HepG2 (cell line): Measurements from ENCODE around the gene ENTHD1.

Experiments used
- CREB1 ChIP-seq, 2 experiments: fragments of 450-650 bp in 1 of 2; IDR thresholded peaks; 2 replicates each; pipeline ENCODE4 v1.6.1; 2016 to 2017; ENCODE audit warnings: control low read depth in 1 of 2, mild to moderate bottlenecking in 1 of 2, missing compliant biosample characterization in 1 of 2, missing genetic modification characterization in 1 of 2
- FOSL1 ChIP-seq: sonication (generic); formaldehyde crosslinking; IDR thresholded peaks from 2 replicates; pipeline ENCODE4 v1.9.0; 2021; ENCODE audit warnings: missing genetic modification reagents, borderline replicate concordance
- JUND ChIP-seq: sonication (generic); formaldehyde crosslinking; IDR thresholded peaks from 2 replicates; pipeline ENCODE4 v1.8.0; 2022; ENCODE audit warnings: mild to moderate bottlenecking, missing genetic modification reagents
- NFYB ChIP-seq: sonication (generic); formaldehyde crosslinking; IDR thresholded peaks from 2 replicates; pipeline ENCODE4 v1.4.0; 2020; ENCODE audit warnings: missing genetic modification reagents
- POLR2A ChIP-seq, 2 experiments: IDR thresholded peaks; 2 replicates each; pipeline ENCODE4 v1.6.1; 2011; ENCODE audit warnings: low read depth in 2 of 2, low read length in 2 of 2, mild to moderate bottlenecking in 1 of 2, moderate library complexity in 1 of 2; ENCODE audit not compliant: insufficient read depth in 1 of 2
- RELA ChIP-seq: sonication (generic); formaldehyde crosslinking; IDR thresholded peaks from 2 replicates; pipeline ENCODE4 v1.4.0; 2020; ENCODE audit warnings: missing genetic modification reagents
- RFX1 ChIP-seq: fragments of 450-650 bp; IDR thresholded peaks from 2 replicates; pipeline ENCODE4 v1.6.1; 2017
- ZNF558 ChIP-seq: sonication (generic); formaldehyde crosslinking; IDR thresholded peaks from 2 replicates; pipeline ENCODE4 v1.9.0; 2022; ENCODE audit warnings: mild to moderate bottlenecking, missing genetic modification reagents, borderline replicate concordance
- TF ChIP-seq, protein P1 (sequence below): sonication (generic); formaldehyde crosslinking; IDR thresholded peaks from 2 replicates; pipeline ENCODE4 v1.4.0; 2020; ENCODE audit warnings: low read depth, mild to moderate bottlenecking, missing genetic modification reagents
- TF ChIP-seq, protein P2 (sequence below): sonication (generic); formaldehyde crosslinking; conservative IDR thresholded peaks from 2 replicates; pipeline ENCODE4 v1.8.0; 2022; ENCODE audit warnings: mild to moderate bottlenecking, moderate library complexity, missing genetic modification reagents
- TF ChIP-seq, protein P3 (sequence below): sonication (generic); formaldehyde crosslinking; IDR thresholded peaks from 2 replicates; pipeline ENCODE4 v1.5.0; 2020; ENCODE audit warnings: mild to moderate bottlenecking, missing genetic modification reagents, moderate library complexity
- TF ChIP-seq, protein P4 (sequence below): sonication (generic); formaldehyde crosslinking; IDR thresholded peaks from 2 replicates; pipeline ENCODE4 v1.4.0; 2020; ENCODE audit warnings: missing genetic modification reagents, borderline replicate concordance
- TF ChIP-seq, protein P5 (sequence below): sonication (generic); formaldehyde crosslinking; IDR thresholded peaks from 2 replicates; pipeline ENCODE4 v1.4.0; 2020; ENCODE audit warnings: missing genetic modification reagents

DNA sequence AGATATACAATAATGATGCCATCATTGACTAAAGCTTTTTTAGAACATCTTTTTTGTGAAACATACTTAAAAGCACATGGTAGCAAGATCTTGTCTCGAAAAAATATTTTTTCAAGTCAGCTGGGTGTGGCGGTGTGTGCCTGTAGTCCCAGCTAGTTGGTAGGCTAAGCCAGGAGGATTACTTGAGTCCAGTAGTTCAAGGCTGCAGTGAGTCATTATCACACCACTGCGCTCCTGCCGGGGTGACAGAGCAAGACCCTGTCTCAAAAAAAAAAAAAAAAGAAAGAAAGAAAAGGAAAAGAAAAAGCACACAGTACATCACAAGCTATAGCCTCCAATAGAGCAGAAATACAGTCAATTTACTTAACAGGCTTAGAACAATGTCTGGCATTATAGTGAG lies 37.0 kb downstream of the ENTHD1 start:
- TF ChIP-seq RFX1 (no peak), RELA (CRISPR knock-in tag) (no peak), POLR2A (IDR thresholded peaks at IDR 0.05; ENCODE audit: insufficient read depth in 1 of 2, low read depth in 2 of 2, low read length in 2 of 2) (no peak), CREB1 (IDR thresholded peaks at IDR 0.05) (no peak), CREB1 (CRISPR knock-in tag; IDR thresholded peaks at IDR 0.05) (no peak), ZNF558 (CRISPR knock-in tag) (no peak), FOSL1 (CRISPR knock-in tag) (no peak), JUND (no peak), NFYB (CRISPR knock-in tag) (no peak)
- TF ChIP-seq, protein P1, sequence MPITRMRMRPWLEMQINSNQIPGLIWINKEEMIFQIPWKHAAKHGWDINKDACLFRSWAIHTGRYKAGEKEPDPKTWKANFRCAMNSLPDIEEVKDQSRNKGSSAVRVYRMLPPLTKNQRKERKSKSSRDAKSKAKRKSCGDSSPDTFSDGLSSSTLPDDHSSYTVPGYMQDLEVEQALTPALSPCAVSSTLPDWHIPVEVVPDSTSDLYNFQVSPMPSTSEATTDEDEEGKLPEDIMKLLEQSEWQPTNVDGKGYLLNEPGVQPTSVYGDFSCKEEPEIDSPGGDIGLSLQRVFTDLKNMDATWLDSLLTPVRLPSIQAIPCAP (CRISPR knock-in tag) = no peak
- TF ChIP-seq, protein P2, sequence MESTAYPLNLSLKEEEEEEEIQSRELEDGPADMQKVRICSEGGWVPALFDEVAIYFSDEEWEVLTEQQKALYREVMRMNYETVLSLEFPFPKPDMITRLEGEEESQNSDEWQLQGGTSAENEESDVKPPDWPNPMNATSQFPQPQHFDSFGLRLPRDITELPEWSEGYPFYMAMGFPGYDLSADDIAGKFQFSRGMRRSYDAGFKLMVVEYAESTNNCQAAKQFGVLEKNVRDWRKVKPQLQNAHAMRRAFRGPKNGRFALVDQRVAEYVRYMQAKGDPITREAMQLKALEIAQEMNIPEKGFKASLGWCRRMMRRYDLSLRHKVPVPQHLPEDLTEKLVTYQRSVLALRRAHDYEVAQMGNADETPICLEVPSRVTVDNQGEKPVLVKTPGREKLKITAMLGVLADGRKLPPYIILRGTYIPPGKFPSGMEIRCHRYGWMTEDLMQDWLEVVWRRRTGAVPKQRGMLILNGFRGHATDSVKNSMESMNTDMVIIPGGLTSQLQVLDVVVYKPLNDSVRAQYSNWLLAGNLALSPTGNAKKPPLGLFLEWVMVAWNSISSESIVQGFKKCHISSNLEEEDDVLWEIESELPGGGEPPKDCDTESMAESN (CRISPR knock-in tag) = no peak
- TF ChIP-seq, protein P3, sequence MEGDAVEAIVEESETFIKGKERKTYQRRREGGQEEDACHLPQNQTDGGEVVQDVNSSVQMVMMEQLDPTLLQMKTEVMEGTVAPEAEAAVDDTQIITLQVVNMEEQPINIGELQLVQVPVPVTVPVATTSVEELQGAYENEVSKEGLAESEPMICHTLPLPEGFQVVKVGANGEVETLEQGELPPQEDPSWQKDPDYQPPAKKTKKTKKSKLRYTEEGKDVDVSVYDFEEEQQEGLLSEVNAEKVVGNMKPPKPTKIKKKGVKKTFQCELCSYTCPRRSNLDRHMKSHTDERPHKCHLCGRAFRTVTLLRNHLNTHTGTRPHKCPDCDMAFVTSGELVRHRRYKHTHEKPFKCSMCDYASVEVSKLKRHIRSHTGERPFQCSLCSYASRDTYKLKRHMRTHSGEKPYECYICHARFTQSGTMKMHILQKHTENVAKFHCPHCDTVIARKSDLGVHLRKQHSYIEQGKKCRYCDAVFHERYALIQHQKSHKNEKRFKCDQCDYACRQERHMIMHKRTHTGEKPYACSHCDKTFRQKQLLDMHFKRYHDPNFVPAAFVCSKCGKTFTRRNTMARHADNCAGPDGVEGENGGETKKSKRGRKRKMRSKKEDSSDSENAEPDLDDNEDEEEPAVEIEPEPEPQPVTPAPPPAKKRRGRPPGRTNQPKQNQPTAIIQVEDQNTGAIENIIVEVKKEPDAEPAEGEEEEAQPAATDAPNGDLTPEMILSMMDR (CRISPR knock-in tag) = no peak
- TF ChIP-seq, protein P4, sequence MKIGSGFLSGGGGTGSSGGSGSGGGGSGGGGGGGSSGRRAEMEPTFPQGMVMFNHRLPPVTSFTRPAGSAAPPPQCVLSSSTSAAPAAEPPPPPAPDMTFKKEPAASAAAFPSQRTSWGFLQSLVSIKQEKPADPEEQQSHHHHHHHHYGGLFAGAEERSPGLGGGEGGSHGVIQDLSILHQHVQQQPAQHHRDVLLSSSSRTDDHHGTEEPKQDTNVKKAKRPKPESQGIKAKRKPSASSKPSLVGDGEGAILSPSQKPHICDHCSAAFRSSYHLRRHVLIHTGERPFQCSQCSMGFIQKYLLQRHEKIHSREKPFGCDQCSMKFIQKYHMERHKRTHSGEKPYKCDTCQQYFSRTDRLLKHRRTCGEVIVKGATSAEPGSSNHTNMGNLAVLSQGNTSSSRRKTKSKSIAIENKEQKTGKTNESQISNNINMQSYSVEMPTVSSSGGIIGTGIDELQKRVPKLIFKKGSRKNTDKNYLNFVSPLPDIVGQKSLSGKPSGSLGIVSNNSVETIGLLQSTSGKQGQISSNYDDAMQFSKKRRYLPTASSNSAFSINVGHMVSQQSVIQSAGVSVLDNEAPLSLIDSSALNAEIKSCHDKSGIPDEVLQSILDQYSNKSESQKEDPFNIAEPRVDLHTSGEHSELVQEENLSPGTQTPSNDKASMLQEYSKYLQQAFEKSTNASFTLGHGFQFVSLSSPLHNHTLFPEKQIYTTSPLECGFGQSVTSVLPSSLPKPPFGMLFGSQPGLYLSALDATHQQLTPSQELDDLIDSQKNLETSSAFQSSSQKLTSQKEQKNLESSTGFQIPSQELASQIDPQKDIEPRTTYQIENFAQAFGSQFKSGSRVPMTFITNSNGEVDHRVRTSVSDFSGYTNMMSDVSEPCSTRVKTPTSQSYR (CRISPR knock-in tag) = no peak
- TF ChIP-seq, protein P5, sequence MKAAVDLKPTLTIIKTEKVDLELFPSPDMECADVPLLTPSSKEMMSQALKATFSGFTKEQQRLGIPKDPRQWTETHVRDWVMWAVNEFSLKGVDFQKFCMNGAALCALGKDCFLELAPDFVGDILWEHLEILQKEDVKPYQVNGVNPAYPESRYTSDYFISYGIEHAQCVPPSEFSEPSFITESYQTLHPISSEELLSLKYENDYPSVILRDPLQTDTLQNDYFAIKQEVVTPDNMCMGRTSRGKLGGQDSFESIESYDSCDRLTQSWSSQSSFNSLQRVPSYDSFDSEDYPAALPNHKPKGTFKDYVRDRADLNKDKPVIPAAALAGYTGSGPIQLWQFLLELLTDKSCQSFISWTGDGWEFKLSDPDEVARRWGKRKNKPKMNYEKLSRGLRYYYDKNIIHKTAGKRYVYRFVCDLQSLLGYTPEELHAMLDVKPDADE (CRISPR knock-in tag) = no peak
